ENCODE data around the gene SERPINA9. TPM values are rescaled to one million over a fixed set of nuclear protein-coding genes. Genes with fewer than 3 reads are reported as not detected.
"Not testable (repeated sequence)": the region's sequence is repeated elsewhere in the genome, so short reads cannot be mapped to it uniquely, and the experiment has no call there.

SERPINA9 gene
- total and polyA plus RNA-seq, 9 donors = not detected

DNA sequence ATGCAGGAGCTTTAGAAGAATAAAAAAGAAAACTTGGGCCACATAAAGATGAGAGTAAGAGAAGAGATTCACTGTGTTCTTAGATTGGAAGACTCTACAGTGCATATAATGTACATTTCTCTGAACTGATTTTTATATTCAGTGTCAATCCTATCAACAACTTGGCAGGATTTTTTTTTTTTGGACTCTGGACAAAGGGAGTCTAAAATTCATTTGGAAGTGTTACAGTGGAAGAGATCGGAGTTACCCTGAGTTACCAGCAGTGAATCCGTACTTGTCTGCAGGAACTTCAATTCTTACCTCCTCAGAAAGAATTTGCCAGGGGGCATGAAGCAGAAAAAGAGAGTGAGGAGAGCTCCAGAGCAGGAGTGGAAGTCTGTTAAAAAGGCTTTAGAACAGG is 47.4 kb downstream of the SERPINA9 start:
- no peak overlapping the region for H3K27ac ChIP-seq (ENCODE audit: low read length)
- H3K36me3 ChIP-seq (ENCODE audit: control insufficient read depth, insufficient read depth, low read length) = no peaks in the 10 kb centered on the region
- no peaks in the 10 kb centered on the region for H3K4me1 ChIP-seq (ENCODE audit: control insufficient read depth, insufficient read depth, low read length)
- WGBS (ENCODE audit: insufficient coverage) = no CpG with 5 or more reads among the region's 2 CpGs
- H3K27me3 ChIP-seq (ENCODE audit: control insufficient read depth, insufficient read depth, low read length) = peaks cover 9% of the 10 kb centered on the region
- no peaks in the 10 kb centered on the region for H3K9me3 ChIP-seq (replicated peaks; ENCODE audit: control insufficient read depth, low read depth, low read length)
- no peak for DNase-seq
- no peak overlapping the region for H3K4me3 ChIP-seq (ENCODE audit: low read length)

DNA sequence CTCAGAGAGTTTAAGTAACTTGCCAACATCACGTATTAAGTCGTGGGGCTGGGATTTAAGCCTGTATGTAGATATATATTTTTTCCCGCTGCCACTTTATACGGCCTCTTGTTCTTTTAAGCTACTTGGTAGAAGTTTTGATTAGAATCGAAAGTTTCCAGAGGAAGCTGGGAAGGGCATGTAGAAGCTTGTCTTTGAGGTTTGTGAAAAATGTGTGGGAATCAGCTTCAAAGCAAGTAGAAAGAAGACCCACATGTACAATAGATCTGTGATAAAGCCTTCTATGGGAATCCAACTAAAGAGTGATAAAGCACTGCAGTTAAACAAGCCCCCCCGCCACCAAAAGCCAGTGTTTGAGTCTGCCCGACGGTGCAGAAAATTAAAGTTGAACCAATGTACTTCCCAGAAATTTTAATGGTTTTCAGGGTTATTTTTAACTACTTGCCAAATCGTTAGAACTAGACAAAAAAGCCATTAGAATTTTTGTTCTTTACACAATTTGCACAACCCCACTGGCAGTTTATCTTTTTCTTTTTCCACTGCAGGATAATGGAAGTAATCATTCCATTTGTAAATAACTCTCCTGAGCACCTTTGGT is 48.9 kb downstream of the SERPINA9 start:
- Histone ChIP-seq H3K27me3 (ENCODE audit: control insufficient read depth, insufficient read depth, low read length) (peaks cover 12% of the 10 kb centered on the region), H3K4me3 (ENCODE audit: low read length) (no peak overlapping the region), H3K9me3 (replicated peaks; ENCODE audit: control insufficient read depth, low read depth, low read length) (no peaks in the 10 kb centered on the region), H3K36me3 (ENCODE audit: control insufficient read depth, insufficient read depth, low read length) (no peaks in the 10 kb centered on the region), H3K27ac (ENCODE audit: low read length) (no peak overlapping the region), H3K4me1 (ENCODE audit: control insufficient read depth, insufficient read depth, low read length) (no peaks in the 10 kb centered on the region)
- DNase-seq = no peak
- 78% methylated on average over 3 of the region's 9 CpGs for WGBS (ENCODE audit: insufficient coverage)

- DNase-seq = no peak
- H3K27ac ChIP-seq (ENCODE audit: low read length) = no peak overlapping the region
- no peaks in the 10 kb centered on the region for H3K9me3 ChIP-seq (replicated peaks; ENCODE audit: control insufficient read depth, low read depth, low read length)
- WGBS (ENCODE audit: insufficient coverage) = no CpG with 5 or more reads among the region's 4 CpGs
- no peak overlapping the region for H3K4me3 ChIP-seq (ENCODE audit: low read length)
- H3K36me3 ChIP-seq (ENCODE audit: control insufficient read depth, insufficient read depth, low read length) = no peaks in the 10 kb centered on the region
- no peaks in the 10 kb centered on the region for H3K4me1 ChIP-seq (ENCODE audit: control insufficient read depth, insufficient read depth, low read length)
- H3K27me3 ChIP-seq (ENCODE audit: control insufficient read depth, insufficient read depth, low read length) = peaks cover 12% of the 10 kb centered on the region
Measured at GRCh38 chr14:94426526-94426925, 49.5 kb downstream of the SERPINA9 start.

GRCh38 chr14:94424371-94424770 is 51.6 kb downstream of the SERPINA9 start:
- Histone ChIP-seq H3K27ac (ENCODE audit: low read length) (no peak overlapping the region), H3K27me3 (ENCODE audit: control insufficient read depth, insufficient read depth, low read length) (peaks cover 15% of the 10 kb centered on the region), H3K4me3 (ENCODE audit: low read length) (no peak overlapping the region), H3K4me1 (ENCODE audit: control insufficient read depth, insufficient read depth, low read length) (no peaks in the 10 kb centered on the region), H3K9me3 (replicated peaks; ENCODE audit: control insufficient read depth, low read depth, low read length) (no peaks in the 10 kb centered on the region), H3K36me3 (ENCODE audit: control insufficient read depth, insufficient read depth, low read length) (no peaks in the 10 kb centered on the region)
- 86% methylated on average over 3 of the region's 3 CpGs for WGBS (ENCODE audit: insufficient coverage)
- no peak for DNase-seq

DNA sequence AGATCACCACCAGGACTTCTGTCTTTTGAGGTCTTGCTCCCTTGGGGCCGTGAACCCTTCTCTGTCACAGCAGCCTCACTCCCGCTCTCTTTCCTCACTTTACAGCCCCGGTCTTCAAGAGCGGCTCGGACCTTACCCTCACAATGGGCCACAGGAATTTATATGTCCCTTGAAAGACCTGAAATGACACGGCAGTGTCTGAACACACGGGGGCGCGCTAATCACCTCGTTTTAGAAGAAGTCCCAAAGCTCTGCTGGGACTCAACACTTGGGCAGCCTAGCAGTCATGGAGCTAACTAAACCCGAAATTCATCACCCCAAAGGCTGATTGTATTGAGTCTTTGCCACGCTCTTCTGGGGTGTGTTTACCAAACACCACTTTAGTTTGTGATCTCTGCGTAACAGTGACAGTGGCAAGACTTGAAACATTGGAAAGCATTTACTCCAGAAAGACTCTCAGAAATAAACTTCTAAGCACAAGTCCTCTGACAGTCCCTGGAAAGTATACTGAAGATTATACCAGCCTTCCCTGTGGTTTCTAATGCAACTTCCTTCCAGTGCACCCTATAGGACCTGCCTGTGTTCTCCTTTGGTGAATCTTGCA is 52.4 kb downstream of the SERPINA9 start:
- DNase-seq = peak; percentile 26
- Histone ChIP-seq H3K27ac (ENCODE audit: low read length) (no peak overlapping the region), H3K4me1 (ENCODE audit: control insufficient read depth, insufficient read depth, low read length) (no peaks in the 10 kb centered on the region), H3K9me3 (replicated peaks; ENCODE audit: control insufficient read depth, low read depth, low read length) (no peaks in the 10 kb centered on the region), H3K27me3 (ENCODE audit: control insufficient read depth, insufficient read depth, low read length) (peaks cover 13% of the 10 kb centered on the region), H3K4me3 (ENCODE audit: low read length) (no peak overlapping the region), H3K36me3 (ENCODE audit: control insufficient read depth, insufficient read depth, low read length) (no peaks in the 10 kb centered on the region)
- WGBS (ENCODE audit: insufficient coverage) = 15% methylated on average over 10 of the region's 13 CpGs

DNA sequence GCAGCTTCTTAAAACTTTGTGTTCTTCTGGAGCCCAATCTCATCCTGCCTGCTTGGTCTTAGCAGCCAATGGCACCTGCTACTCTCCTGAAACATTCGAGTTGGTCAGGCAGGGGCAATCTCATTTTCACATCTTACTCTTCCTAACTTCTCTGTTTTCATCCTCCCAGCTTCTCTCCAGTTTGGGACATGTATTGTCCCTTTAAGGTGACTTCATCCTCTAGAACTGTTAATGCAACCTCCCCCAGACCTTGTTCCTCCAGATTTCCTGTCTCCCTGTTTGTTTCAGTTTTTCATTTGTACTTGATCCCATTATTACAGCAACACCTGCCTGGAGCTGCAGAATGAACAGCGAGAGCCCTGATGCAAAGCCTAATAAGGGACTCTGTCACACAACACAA is 54.7 kb downstream of the SERPINA9 start:
- Histone ChIP-seq H3K9me3 (replicated peaks; ENCODE audit: control insufficient read depth, low read depth, low read length) (no peaks in the 10 kb centered on the region), H3K27ac (ENCODE audit: low read length) (no peak overlapping the region), H3K4me1 (ENCODE audit: control insufficient read depth, insufficient read depth, low read length) (no peaks in the 10 kb centered on the region), H3K27me3 (ENCODE audit: control insufficient read depth, insufficient read depth, low read length) (peaks cover 13% of the 10 kb centered on the region), H3K4me3 (ENCODE audit: low read length) (no peak overlapping the region), H3K36me3 (ENCODE audit: control insufficient read depth, insufficient read depth, low read length) (no peaks in the 10 kb centered on the region)
- WGBS (ENCODE audit: insufficient coverage) = 67% methylated on average over 2 of the region's 2 CpGs
- DNase-seq = no peak

DNA sequence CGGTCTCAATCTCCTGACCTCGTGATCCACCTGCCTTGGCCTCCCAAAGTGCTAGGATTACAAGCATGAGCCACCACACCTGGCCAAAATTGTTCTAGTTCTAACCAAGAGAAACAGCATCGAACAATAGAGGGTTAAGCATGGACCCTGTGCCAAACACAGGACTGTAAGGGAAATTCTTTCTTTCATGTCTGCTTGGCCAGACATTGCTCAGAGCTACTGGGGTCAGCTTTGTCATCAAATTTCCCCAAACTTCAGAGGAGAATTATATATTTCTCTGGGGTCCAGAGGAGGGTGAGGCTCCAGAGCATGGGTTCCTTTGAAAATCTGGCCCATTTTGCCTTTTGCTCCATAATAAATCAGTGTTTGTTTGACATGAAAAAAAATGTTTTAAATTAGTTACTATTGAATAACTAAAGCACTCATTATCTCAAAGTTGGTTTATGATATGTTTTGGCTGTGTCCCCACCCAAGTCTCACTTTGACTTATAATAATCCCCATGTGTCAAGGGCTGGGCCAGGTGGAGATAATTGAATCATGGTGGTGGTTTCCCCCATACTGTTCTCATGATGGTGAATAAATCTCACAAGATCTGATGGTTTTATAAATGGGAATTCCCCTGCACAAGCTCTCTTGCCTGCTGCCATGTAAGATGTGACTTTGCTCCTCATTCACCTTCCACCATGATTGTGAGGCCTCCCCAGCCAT is 58.3 kb downstream of the SERPINA9 start:
- DNase-seq; H3K36me3 ChIP-seq (ENCODE audit: control insufficient read depth, insufficient read depth, low read length); H3K4me3 ChIP-seq (ENCODE audit: low read length); H3K9me3 ChIP-seq (replicated peaks; ENCODE audit: control insufficient read depth, low read depth, low read length); H3K4me1 ChIP-seq (ENCODE audit: control insufficient read depth, insufficient read depth, low read length); H3K27me3 ChIP-seq (ENCODE audit: control insufficient read depth, insufficient read depth, low read length); H3K27ac ChIP-seq (ENCODE audit: low read length): not testable (repeated sequence)
- WGBS (ENCODE audit: insufficient coverage) = 80% methylated on average over 1 of the region's 3 CpGs

Other genes with a start within 250 kb of the SERPINA9 start
- not detected for gene SERPINA10, start 182.9 kb downstream of the SERPINA9 start, total RNA-seq
- under 1 TPM in 5 of 8 donors, not detected in 3; 0.03 to 0.19 (median 0.05) TPM for gene SERPINA10, start 182.9 kb downstream of the SERPINA9 start, polyA plus RNA-seq (ENCODE audit: insufficient read depth in 1 of 8, insufficient read length in 8 of 8, low replicate concordance in 1 of 8)
- not detected for gene SERPINA6, start 152.9 kb downstream of the SERPINA9 start, total RNA-seq
- under 1 TPM in 2 of 8 donors, not detected in 6; 0.28 to 0.54 TPM for gene SERPINA6, start 152.9 kb downstream of the SERPINA9 start, polyA plus RNA-seq (ENCODE audit: insufficient read depth in 1 of 8, insufficient read length in 8 of 8, low replicate concordance in 1 of 8)
- gene SERPINA2, start 109.5 kb downstream of the SERPINA9 start, total RNA-seq = not detected
- gene SERPINA2, start 109.5 kb downstream of the SERPINA9 start, polyA plus RNA-seq (ENCODE audit: insufficient read depth in 1 of 8, insufficient read length in 8 of 8, low replicate concordance in 1 of 8) = not detected
- gene SERPINA1, start 87.6 kb downstream of the SERPINA9 start, total RNA-seq = 2.0 TPM
- 10 to 100 TPM in 3 of 8 donors, 1 to 10 TPM in 5; 1.1 to 95.5 (median 2.4) TPM for gene SERPINA1, start 87.6 kb downstream of the SERPINA9 start, polyA plus RNA-seq (ENCODE audit: insufficient read depth in 1 of 8, insufficient read length in 8 of 8, low replicate concordance in 1 of 8)
- not detected for gene SERPINA11, start 23.4 kb downstream of the SERPINA9 start, total RNA-seq
- gene SERPINA11, start 23.4 kb downstream of the SERPINA9 start, polyA plus RNA-seq (ENCODE audit: insufficient read depth in 1 of 8, insufficient read length in 8 of 8, low replicate concordance in 1 of 8) = under 1 TPM in 2 of 8 donors, not detected in 6; 0.21 to 0.30 TPM
- not detected for gene SERPINA12, start 33.3 kb upstream of the SERPINA9 start, total RNA-seq
- gene SERPINA12, start 33.3 kb upstream of the SERPINA9 start, polyA plus RNA-seq (ENCODE audit: insufficient read depth in 1 of 8, insufficient read length in 8 of 8, low replicate concordance in 1 of 8) = not detected
- 0.04 TPM for gene SERPINA4, start 85.2 kb upstream of the SERPINA9 start, total RNA-seq
- 1 to 10 TPM in 1 of 8 donors, under 1 TPM in 2, not detected in 5; 0.63 to 3.2 (median 0.68) TPM for gene SERPINA4, start 85.2 kb upstream of the SERPINA9 start, polyA plus RNA-seq (ENCODE audit: insufficient read depth in 1 of 8, insufficient read length in 8 of 8, low replicate concordance in 1 of 8)
- gene SERPINA5, start 105.2 kb upstream of the SERPINA9 start, total RNA-seq = 0.18 TPM
- 1 to 10 TPM in 1 of 8 donors, under 1 TPM in 5, not detected in 2; 0.05 to 1.2 (median 0.44) TPM for gene SERPINA5, start 105.2 kb upstream of the SERPINA9 start, polyA plus RNA-seq (ENCODE audit: insufficient read depth in 1 of 8, insufficient read length in 8 of 8, low replicate concordance in 1 of 8)
- gene SERPINA3, start 136.2 kb upstream of the SERPINA9 start, total RNA-seq = 0.09 TPM
- gene SERPINA3, start 136.2 kb upstream of the SERPINA9 start, polyA plus RNA-seq (ENCODE audit: insufficient read depth in 1 of 8, insufficient read length in 8 of 8, low replicate concordance in 1 of 8) = under 1 TPM in 4 of 8 donors, not detected in 4; 0.12 to 0.32 (median 0.18) TPM

All from muscle of leg (tissue), 11 donors.